ENCODE data around the gene COL24A1. TPM values are rescaled to one million over a fixed set of nuclear protein-coding genes. Genes with fewer than 3 reads are reported as not detected.
"Not testable (repeated sequence)": the region's sequence is repeated elsewhere in the genome, so short reads cannot be mapped to it uniquely, and the experiment has no call there.

The COL24A1 gene
- total RNA-seq, 1 donor, result 3.9 TPM

DNA sequence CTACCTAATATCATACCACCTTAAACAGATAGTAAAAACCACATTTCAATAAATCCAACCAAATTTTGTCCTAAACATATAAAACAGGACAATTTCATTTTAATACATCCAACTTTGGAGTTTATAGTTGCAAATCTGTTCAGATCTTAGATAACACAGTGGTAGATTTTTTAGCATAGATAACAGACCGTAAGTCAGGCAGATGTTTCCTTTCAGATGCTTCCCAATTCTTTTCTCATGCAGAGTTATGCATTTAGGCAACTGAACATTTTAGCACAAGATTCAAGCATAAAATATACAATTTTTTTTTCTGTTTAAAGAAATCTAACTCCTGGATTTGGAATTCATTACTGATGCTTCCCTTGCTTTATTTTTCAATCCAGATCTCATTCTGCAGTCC lies 291.8 kb downstream of the COL24A1 start:
- no peak overlapping the region for H3K4me3 ChIP-seq (ENCODE audit: low read depth, low read length)
- peak; percentile 18 for DNase-seq (ENCODE audit: low read depth)
- TF ChIP-seq, protein P1, sequence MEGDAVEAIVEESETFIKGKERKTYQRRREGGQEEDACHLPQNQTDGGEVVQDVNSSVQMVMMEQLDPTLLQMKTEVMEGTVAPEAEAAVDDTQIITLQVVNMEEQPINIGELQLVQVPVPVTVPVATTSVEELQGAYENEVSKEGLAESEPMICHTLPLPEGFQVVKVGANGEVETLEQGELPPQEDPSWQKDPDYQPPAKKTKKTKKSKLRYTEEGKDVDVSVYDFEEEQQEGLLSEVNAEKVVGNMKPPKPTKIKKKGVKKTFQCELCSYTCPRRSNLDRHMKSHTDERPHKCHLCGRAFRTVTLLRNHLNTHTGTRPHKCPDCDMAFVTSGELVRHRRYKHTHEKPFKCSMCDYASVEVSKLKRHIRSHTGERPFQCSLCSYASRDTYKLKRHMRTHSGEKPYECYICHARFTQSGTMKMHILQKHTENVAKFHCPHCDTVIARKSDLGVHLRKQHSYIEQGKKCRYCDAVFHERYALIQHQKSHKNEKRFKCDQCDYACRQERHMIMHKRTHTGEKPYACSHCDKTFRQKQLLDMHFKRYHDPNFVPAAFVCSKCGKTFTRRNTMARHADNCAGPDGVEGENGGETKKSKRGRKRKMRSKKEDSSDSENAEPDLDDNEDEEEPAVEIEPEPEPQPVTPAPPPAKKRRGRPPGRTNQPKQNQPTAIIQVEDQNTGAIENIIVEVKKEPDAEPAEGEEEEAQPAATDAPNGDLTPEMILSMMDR (IDR thresholded peaks at IDR 0.05; ENCODE audit: insufficient read depth, low read depth, low read length), result no peak

DNA sequence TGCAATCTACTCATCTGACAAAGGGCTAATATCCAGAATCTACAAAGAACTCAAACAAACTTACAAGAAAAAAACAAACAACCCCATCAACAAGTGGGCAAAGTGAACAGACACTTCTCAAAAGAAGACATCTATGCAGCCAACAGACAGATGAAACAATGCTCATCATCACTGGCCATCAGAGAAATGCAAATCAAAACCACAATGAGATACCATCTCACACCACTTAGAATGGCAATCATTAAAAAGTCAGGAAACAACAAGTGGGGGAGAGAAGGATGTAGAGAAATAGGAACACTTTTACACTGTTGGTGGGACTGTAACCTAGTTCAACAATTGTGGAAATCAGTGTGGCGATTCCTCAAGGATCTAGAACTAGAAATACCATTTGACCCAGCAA lies 292.9 kb downstream of the COL24A1 start:
- not testable (repeated sequence) for DNase-seq (ENCODE audit: low read depth)

DNA sequence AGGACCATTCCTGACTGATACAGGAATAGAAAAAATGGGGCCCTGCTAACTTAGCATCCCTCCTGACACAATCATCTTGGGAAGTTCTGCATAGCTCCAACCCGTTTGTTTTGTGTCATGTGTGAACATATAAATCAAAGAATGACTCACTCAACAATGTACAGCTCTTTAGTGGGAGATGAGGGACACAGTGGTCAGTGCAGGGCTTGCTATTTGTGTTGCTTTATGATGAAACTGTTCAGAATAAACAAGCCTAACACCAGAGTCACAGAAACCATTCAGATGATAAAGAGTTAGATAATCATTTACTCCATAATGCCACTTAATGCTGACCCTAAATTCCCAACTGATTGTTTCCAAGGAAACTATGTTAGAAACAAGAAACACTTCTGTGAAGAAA lies 294.1 kb downstream of the COL24A1 start:
- H3K4me3 ChIP-seq (ENCODE audit: low read depth, low read length), result no peak overlapping the region
- peak; percentile 90 for DNase-seq (ENCODE audit: low read depth)
- TF ChIP-seq, protein P1 (IDR thresholded peaks at IDR 0.05; ENCODE audit: insufficient read depth, low read depth, low read length), result no peak

More for the DNA sequence above, 292.9 kb downstream of the COL24A1 start:
- not testable (repeated sequence) for H3K4me3 ChIP-seq (ENCODE audit: low read depth, low read length)

DNA sequence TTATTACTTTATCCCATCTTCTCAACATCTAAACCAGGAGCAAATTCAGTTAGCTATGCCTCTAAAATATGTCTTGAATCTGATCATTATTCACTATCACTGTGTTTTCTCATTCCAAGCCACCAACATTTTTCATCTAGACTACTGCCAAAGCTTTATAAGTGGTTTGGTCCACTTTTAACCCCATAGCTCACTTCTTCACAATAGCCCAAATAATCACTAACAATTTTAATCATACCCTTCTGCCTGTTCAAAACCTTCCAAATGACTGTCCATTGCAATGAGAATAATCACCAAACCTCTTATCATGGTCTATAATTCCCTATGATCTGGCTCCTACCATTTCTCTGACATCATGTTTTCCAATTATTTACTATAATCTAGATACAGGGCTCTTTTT lies 298.6 kb downstream of the COL24A1 start:
- no peak overlapping the region for H3K4me3 ChIP-seq (ENCODE audit: low read depth, low read length)
- DNase-seq (ENCODE audit: low read depth), result no peak
- TF ChIP-seq, protein P1 (IDR thresholded peaks at IDR 0.05; ENCODE audit: insufficient read depth, low read depth, low read length), result no peak

DNA sequence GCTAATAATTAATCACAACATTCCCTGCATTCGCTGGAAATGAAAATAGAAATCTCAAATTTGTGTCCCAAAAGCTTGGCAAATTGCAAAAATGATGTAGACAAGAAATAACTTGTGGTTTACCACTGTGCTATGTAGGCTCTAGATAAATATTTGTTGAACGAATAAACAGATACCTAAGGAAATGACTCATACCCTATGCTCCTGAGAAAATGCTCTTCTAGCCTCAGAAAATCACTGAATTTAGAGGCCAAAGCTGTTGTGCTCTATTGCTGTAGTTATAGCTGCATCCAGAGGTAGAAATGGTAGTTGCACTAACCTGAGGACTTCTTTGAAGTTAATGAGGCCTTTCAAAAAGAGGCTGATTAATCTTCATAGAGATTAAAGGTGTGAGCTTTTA lies 306.3 kb downstream of the COL24A1 start:
- no peak overlapping the region for H3K4me3 ChIP-seq (ENCODE audit: low read depth, low read length)
- TF ChIP-seq, protein P1 (IDR thresholded peaks at IDR 0.05; ENCODE audit: insufficient read depth, low read depth, low read length), result peak; percentile 32
- DNase-seq (ENCODE audit: low read depth), result peak; percentile 93

DNA sequence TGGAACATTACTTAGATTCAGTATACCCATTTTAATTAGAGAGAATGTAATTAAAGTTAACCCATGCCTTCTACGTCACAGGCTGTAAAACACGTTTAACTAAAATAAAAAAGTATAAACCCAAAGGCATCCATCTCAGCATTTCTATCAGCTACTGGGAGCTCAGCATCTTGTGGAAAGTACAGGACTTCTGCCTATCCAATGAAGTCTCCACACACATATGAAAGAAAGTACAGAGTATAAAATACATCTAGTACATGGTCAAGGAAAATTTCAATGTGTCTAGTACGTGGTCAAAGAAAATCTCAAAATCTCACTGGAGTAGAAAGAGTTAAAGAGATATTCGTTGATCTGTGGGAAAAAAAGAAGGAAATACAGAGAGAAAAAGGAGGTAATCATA lies 306.9 kb downstream of the COL24A1 start:
- no peak for DNase-seq (ENCODE audit: low read depth)
- no peak overlapping the region for H3K4me3 ChIP-seq (ENCODE audit: low read depth, low read length)
- TF ChIP-seq, protein P1 (IDR thresholded peaks at IDR 0.05; ENCODE audit: insufficient read depth, low read depth, low read length), result no peak

DNA sequence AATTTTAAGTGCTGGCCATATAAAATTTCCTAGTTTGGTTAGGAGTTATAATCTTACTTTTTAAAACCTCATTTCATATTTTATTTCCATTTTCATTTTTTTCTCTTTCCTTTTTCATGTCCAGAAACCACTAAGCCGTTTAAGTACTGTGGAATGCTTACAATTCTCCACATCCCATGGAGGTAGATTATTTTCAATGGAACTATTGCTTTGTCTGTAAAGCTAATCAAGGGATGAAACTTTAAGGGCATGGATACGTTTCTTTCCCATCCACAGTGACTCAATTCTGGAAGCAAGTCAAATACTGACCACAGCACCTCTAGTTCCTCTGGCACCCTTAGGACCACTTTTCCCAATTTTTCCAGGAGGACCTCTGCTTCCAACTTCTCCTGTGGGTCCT lies 309.2 kb downstream of the COL24A1 start:
- H3K4me3 ChIP-seq (ENCODE audit: low read depth, low read length), result no peak overlapping the region
- TF ChIP-seq, protein P1 (IDR thresholded peaks at IDR 0.05; ENCODE audit: insufficient read depth, low read depth, low read length), result no peak
- DNase-seq (ENCODE audit: low read depth), result peak; percentile 29
